Right lung (tissue), 5 donors: Measurements from ENCODE around the gene TRIM45. TPM values are rescaled to one million over a fixed set of nuclear protein-coding genes. Genes with fewer than 3 reads are reported as not detected.
"Not testable (repeated sequence)": the region's sequence is repeated elsewhere in the genome, so short reads cannot be mapped to it uniquely, and the experiment has no call there.

Source experiments
- DNase-seq, 2 donors: peaks; one replicate each; pipeline ENCODE4 v3.0.0-alpha.2; 2013
- polyA plus RNA-seq, 5 donors: library from polyadenylated mRNA; unstranded; fragments of 120-200 nt; gene quantifications; one replicate each; pipeline versions ENCODE4 v1.2.1 to v1.2.3, GENCODE V29; 2013; ENCODE audit warnings: inconsistent platforms in 1 of 5, low replicate concordance in 1 of 5; ENCODE audit not compliant: insufficient read length in 5 of 5, insufficient read depth in 1 of 5

Gene TRIM45
- polyA plus RNA-seq, 5 donors: 13.7 to 18.7 (median 17.8) TPM

DNA sequence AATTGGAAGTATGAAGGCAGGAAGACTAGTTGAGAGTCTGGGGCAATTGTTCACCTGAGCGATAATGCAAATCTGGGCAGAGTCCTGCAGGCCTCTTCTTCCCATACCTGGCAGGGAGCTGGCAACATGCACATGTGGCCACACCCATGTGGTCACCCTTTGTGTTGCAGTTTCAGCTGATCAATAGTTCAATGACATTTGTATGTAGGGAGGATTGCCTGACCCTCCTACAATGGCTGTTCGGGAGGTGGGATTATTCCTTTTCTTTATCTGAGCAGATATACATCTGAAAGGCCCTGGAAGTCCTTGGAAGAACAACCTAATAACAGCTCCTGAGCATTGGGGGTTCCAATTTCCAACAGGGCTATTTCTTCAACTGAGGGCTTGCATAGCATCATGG is 15.2 kb upstream of the TRIM45 start:
- DNase-seq: no peak

DNA sequence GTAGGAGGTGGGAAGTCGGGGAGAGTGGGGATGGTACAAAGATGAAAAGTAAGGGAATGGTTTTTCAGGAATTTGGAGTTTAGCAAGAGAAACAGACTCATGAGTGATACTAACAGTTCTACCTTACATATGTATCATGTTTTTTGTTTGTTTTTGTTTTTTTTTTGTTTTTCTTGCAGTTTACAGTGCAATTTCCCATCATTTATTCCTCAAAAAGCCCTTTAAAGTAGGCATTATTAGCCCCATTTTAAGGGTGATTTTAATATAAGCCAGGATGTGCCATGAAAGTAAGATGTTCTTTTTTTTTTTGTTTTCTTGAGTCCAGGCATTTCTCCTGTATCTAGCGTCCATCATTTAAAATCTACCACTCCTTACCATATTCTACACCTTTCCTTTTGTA is 13.8 kb upstream of the TRIM45 start:
- DNase-seq: no peak

DNA sequence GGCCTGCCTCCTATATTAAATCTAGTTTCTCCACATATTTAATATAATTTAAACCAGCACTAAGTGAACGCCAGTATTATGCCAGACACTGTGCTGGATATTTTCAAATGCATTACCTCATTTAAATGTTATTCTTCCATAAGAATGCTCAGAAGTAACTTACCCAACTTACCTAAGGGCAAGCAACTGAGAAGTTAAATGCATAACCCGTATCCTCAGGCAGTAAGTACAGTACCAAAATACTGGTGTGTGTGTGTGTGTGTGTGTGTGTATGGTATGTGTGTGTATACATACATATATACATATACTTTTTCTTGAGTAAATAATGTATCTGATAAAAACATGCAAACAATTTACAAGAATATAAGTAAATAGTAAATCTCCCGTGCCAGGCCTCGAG is 9.0 kb upstream of the TRIM45 start:
- no peak for DNase-seq

DNA sequence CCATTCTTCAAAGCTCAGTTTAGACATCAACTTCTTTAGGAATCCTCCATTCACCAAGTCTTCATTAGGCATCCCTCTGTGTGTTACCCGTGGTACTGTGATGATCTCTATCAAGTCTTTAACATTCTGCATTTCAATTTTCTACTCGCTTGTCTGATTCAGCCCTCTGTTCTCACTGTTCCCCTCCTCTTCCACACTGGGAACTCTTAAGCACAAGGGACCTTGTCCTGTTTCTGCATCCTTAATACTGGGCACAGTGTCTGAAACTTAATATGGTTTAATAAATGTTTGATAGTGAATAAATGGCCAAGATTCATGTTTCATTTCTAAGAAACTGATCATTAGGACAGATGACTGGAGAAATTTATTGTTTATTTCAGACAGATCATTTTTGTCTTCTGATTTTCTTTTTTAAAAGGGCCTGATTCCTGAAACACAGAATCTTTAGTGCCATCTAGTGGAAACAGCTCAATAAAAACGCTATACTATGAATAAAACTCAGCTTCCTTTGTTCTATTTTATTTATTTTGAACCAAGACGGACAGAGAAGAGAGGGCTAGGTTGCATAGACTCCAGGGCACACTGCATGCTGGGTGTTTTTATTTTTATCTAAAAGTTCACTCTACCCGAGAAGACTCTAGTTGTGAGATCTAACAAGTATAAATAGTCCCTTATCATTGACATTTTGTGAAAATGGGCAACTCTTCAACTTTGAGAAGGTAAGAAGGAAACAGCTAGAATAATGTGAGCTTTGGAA is 7.0 kb upstream of the TRIM45 start:
- DNase-seq: peak in 1 of 2 donors; percentile 49

DNA sequence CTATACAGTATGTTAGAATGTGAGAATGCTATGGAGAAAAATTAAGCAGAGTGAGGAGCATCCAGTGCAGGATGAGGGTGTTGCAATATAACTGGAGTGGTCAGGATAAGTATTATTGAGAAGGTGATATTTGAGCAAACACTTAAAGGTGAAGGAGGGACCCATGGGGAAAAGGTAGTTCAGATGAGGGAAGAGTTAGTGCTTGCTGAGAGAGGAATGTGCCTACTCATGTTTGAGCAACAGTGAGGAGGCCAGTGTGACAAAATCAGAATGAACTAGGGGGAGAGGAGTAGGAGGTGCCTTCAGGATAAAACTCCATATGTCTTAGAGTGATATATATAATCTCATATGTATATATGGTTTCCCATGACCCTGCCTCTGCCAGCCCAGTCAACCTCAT is 6.2 kb upstream of the TRIM45 start:
- no peak for DNase-seq

DNA sequence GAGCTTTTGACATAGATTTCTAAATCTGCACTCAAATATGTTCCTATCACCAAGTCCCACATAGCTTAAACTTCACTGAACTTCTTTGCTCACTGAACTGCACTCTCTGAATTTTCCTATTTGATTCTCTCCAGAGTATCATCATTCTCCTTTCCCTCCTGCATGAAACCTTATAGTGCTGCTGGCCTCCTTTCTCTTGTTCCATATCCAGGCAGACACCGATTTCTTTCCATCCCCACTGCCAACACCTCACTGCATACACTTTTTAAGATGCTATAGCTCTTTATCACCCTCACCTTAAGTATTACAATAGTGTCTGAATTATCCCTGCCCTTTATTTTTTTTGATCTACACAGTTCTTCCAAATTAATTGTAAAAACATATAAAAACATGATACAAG is 3.1 kb upstream of the TRIM45 start:
- no peak for DNase-seq

DNA sequence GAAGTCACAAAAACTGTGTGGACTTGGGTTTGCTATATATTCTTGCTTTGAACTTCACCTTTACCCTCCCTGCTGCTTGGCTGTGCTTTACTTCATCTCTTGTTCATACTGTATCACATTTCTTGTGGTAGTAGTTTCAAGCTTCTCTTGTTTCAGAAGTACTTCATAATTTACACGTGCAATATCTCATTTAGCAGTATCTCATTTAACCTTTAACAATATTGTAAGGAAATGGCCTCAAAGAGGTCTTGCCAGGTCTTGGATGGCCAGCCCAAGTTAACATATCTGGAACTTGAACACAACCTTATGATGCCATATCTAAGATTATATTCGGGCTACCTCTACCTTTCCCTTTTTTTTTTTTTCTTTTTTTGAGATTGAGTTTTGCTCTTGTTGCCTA is 1.7 kb upstream of the TRIM45 start:
- DNase-seq: no peak

DNA sequence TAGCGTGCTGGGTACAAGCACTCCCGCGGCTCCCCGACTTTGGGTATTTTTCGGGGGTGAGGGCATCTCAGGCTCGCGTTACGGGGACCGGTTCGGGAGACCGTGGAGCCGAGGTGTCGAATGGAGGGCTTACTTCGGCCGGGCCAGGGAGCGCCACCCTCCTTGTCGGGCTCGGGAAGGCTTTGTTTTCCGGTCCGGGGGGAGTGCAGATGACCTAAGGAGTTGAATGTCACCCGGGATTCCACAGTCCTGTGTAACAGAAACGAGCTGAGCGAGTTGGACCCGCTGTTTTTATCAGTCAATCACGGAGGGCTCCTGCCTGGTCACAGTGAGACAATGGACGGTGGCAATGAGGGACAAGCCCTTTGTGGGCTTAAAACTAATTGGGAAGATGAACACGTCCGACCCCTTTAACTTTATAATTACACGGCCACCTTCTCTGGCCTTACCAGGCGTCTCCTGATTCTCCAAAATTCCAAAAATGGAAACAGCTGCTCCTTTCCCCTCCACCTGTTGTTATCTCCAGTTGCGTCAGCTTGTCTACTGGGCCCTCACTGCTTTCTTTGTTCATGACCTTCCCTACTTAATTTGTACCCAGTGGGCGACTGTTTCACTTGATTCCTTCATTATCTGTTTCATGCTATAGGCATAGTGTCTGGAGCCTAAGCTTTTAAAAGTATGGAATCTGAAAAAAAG is 929 bp upstream of the TRIM45 start:
- no peak for DNase-seq

DNA sequence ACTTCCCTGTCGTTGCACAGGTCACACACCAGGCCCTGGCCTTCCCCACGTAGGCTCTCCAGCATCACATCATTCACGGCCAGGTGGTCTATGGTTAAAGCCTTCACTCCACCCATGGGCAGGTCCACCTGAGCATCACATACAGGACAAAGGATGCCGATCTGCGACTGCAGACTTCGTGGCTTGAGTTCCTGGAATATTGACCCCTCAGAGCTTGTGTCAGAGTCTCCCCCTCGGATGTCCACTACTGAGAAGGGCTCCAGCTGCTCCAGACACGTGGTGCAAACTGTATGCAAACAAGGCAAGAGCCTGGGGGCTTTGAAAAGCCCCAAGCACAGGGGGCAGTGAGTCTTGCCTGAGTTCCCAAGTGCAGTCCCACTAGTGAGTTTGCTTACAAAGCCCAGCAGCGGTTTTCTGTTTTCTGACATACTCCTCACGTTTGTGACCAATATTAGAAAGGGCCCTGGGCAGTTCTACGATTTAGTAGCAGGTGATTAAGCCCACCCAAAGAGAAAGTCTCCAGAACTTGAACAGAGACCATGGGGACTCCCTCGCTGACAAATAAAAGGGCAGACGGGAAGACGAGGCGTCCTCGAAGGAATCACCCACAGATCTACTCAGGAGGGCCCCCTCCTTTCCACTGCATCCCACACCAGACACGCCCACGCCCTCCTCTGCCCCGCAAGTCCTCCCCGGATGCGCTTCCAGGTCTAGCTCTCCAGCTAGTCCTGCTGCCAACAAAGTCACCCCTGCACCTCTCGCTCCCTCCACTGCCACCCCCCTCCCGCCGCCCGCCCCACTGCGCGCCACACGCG is 568 bp downstream of the TRIM45 start:
- no peak for DNase-seq

DNA sequence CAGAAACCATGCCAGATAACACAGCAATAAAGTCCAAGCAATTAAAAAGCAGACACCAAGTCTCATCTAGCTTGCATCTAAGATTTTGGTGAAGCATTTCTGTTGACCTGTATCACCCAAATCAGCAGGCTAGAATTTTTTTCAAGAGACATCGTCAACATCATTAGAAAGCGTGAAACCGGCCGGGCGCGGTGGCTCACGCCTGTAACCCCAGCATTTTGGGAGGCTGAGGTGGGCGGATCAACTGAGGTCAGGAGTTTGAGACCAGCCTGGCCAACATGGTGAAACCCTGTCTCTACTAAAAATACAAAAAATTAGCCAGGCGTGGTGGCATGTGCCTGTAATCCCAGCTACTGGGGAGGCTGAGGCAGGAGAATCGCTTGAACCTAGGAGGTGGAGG is 2.4 kb downstream of the TRIM45 start:
- not testable (repeated sequence) for DNase-seq

DNA sequence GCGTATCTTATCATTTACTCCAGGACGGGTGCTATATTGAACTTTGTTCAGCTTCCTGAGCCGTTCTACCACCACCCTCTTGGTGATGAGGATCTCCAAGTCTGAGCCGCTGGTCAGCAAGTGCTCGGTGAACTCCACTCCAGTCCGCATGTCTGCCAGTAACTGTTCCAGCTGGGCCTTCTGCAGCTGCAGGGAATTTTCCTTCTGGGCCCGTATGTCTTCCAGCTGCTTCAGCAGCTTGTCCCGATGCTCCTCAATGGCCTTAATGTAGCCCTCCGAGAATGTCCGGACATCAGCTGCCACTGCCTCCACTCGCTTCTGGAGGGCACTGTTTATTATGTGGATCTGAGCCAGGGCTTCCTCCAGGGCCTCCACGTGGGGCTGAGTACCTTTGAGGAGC is 3.4 kb downstream of the TRIM45 start:
- DNase-seq: no peak

DNA sequence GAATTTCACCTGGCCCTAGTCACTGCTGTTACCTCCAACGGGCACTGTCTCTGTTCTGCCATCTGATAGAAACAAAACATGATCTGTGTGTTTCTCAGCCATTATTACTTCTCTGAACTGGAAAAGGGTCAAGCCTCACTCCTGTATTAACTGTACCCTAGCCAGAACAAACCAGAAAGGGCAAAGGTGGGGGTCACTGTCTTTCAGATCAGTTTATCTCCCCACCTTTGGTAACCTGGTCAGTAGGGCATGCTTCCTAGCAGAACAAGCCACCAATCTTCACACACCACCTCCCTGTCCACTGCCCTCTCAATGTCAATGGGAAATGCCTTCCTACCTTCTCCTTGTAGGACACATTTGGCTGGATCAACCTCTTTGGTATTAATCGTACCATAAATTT is 3.9 kb downstream of the TRIM45 start:
- no peak for DNase-seq

DNA sequence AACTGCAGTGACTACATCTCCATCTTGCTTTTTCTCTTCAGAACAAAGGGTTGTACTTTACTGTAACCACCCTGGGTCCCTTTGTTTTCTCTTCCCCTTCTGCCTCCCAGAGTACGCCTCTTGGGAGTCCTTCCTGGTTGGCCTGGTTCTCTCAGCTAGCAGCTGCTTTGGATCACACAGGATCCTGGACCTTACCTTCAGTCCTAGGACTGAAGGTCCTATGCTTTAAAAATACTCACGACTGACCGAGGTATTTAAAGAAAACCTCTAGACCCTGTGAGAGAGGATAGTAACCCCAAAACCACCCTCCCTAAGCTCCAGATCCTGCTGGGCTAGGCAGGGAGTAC is 4.8 kb downstream of the TRIM45 start:
- DNase-seq: no peak

DNA sequence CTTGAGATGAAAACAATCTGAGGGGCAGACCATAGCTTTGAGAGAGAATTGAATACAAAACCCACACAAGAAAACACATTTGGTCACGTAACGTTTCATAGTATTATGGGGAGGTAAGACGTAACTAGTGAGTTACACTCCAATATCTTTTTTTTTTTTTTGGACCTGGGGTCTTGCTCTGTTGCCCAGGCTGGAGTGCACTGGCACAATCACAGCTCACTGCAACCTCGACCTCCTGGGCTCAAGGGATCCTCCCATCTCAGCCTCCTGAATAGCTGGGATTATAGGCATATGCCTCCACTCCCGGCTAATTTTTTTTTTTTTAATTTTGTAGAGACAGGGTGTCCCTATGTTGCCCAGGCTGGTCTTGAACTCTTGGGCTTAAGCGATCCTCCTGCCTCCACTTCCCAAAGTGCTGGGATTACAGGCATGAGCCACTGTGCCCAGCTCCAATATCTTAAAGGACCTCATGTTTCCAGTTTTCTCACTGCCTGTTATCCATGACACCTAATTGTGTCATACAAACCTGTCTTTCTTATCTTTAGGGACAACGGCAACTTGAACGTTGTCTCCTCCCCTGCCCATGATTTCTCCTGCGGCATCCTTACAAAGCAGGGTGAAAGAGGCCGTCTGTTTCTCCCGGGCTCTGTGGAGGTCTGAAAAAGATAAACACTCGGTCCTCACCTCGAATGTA is 5.3 kb downstream of the TRIM45 start:
- no peak for DNase-seq

DNA sequence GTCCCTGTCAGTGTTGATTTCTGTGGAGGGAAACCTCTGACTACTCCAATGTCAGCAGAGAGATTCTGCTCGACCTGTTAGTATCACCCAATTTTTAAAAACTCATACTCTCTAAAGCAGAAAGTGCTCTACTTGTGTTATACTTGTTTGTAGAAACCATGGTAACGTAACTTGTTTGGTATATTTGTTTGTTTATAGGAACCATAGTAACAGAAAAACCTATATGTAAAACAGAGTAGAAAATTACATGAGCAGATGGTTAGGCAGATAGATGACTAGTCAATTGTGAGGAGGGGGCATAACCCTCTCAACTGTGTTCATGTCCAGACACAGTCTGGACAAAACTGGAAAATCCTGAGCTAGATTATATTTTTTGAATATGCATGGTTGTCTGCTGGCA is 6.7 kb downstream of the TRIM45 start:
- no peak for DNase-seq

DNA sequence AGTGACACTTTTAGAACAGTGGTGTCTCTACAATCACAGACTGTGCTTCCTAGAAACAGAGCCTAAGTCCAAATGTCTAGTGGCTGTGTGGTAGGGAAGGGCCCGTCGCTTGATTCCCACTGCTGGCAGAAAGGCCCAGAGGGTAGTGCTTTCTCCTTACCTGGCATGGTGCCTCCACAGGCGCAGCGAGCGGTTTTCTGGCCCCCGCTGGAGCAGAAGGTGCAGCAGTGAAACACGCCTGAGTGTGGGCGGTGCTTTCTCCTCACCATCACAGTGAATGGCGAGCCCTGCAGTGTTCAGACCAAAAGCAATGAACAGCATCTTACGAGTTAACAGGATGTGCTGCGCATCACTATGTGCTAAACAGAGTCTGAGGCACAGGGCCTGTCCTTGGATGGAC is 8.3 kb downstream of the TRIM45 start:
- DNase-seq: no peak

DNA sequence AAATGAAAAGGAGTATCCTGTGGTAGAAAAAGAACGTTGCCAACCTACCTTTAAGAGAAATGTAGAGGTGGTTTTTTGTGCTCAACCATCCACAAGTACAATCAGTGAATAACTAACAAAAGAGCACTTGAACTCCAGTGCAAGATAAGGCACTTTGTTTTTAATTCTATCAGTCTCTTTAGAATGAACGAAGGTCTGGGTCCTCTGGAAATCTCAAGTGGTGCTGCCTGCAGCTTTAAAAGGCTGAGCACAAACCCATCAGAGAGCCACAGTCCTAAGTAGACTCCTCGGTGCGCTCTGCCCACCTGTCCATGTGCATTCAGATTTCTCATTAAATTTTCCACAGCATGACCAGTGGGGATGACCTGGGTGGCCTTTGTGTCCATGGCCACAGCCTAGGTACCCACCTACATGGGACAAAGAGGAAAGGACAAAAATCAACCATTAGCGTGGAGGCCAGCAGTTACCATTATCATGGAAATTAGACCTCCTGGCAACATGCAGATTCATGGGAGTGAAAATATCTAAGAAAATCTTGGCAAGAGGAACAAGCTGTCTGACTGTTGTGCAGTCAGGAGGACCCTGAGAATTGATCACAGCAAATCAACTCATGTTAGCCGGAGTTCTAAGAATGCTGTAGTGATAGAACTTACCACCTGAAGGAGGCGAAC is 9.4 kb downstream of the TRIM45 start:
- no peak for DNase-seq

DNA sequence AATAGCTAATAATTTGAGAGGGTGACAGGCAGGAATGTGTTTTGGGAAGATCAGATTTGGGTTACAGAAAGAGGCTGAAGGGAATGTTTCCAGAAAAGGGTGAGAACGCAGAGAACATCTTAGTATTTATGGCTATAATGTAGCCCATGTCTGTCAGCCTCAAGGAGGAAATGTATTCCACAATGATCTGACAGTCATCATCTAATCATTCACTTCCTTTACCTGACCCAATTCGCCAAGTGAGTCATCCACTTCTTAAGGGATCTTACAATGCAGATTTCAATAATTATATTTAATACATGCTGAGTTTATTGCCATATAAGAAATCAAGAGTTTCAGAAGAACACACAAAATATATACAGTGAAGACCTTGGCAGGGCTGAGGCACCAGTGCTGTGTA is 10.8 kb downstream of the TRIM45 start:
- no peak for DNase-seq

DNA sequence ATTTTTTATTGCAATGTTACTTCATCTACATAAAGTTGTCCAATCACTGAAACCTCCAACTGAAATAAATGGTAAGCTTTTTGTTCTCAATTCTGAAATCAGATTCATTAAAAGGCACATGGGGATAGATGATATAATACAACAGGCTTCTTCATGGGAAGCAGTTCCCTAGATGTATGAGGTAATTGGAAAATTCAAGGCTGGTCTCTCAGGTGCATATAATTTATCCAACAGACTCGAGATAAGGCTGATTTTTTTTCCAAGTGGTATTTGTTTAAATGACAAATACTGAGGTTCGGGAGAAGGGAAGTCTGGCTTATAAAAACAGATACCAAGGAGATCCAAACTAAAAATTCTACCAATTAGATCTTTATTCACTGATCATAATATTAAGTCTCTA is 14.2 kb downstream of the TRIM45 start:
- no peak for DNase-seq

DNA sequence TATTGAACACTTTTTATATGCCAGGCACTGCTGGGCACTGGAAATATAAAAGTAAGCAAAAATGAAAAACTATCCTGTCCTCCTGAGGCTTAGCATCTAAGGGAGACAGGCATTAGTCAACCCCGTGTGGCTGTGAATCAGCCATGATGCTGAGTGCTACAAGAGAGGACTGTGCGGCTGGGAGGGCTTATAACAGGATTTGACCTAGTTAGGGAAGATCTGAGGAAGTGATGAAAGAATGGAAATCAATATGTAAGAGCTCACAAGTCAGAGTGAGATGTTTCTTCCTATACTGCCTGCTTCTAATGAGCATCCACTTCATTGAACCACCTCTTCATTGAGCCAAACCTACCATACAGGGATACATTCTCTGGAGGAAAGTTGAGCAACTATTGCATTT is 15.1 kb downstream of the TRIM45 start:
- DNase-seq: no peak

DNA sequence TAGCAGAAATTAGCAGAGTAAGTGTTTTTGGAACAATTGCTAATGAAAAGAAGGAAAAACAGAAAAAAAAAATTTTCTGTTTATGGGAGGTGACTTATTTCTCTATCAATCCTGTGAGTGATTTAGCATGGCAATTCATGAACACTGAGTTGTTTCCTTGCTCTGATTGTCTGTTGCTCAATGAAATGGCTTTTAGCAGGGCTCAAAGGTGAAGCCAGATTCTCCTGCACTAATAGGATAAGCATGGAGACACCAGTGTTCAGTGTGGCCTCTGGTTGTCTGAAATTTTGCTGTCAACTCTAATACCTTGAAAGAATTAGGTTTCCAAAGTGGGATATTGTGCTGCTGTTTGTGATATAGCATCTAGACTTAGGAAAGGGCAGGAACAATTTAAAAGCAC is 15.8 kb downstream of the TRIM45 start:
- DNase-seq: no peak

DNA sequence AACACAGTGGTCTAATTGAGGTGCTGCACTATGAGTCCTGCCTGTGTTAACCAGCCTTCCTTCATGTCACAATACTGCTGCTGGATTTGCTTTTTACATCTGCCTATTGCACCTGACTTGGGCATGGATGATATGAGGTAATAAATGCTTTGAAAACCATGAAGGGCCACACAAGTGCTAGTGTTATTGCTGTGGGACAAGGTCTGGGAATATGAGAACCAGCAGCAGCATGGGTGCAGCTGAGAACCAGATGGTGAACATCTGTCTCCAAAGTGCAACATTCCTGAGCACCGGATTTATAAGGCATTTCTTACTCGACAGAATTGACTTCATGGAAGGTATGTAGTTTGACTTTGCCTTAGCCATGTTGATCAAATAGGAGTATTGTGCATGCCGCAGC is 16.6 kb downstream of the TRIM45 start:
- no peak for DNase-seq
